AG08395 (cell line): ENCODE data around the gene TMEM131.
"Not testable (repeated sequence)": the region's sequence is repeated elsewhere in the genome, so short reads cannot be mapped to it uniquely, and the experiment has no call there.

Experiments
- DNase-seq: peaks from one replicate; pipeline ENCODE4 v3.0.0; 2012; ENCODE audit warnings: mixed read lengths, low spot score

The TMEM131 gene

GRCh38 chr2:97913846-97914245 lies 81.9 kb downstream of the TMEM131 start:
- DNase-seq: no peak

DNA sequence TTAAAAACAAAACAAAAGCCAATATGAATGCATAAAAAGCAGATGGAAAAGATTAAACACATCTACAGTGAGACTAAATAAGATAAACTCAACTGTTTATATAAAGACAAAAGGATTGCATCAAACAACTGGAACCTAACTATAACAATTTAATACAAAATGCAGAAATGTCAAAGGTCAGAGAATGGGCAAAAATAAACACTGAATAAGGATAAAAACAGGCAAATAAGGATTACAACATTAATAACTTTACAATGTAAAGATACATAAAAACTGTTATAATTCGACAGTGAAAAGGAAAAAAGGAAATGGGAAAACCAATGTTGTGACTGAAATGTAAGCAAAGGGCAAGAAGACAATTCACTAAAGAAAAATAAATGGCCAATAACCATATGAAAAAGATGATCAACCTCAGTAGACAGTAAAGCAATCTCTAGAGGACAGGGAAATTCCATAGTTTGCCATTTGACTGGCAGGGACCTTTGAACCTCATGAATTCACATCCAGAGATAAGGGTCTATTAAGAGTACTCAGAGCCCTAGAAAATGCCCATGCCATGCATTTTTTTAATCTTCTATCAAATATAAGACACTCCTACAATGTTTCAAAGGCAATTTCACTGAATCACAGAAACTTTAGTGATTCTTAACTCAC lies 83.7 kb downstream of the TMEM131 start:
- no peak for DNase-seq

DNA sequence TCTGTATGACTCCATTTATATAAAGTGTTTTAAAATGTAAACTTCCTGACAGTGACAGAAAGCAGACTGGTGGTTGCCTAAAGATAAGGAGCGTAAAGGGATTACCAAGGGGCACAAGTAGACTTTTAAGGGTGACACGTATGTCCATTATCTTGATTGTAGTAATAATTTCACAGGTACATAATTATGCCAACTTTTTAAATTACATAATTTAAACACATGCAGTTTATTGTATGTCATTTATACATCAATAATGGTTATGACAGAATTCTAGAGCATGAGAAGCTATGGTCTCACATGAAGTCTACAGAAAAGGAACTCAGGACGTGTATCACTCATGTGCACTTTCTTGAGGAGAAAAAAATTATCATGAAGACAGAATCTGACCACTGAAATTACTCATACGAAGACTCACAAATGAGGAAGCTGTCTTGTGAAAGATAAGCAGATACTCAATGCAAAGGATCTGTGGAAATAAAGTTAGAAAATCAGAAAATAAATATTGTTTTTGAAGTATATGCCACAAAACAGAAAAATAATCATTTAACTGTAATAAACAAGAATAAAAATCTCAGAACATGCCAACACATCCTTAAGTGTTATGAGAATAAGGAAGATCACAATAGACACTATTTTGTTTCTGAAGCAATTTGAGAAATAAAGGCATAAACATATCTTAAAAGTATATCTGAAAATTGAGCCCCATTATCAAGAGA lies 84.4 kb downstream of the TMEM131 start:
- no peak for DNase-seq

GRCh38 chr2:97910403-97911205 lies 85.1 kb downstream of the TMEM131 start:
- no peak for DNase-seq

GRCh38 chr2:97908208-97908676 lies 87.5 kb downstream of the TMEM131 start:
- no peak for DNase-seq

GRCh38 chr2:97907369-97908100 lies 88.2 kb downstream of the TMEM131 start:
- no peak for DNase-seq

- no peak for DNase-seq
Measured at GRCh38 chr2:97906307-97906706, 89.4 kb downstream of the TMEM131 start.

- no peak for DNase-seq
Measured at GRCh38 chr2:97905294-97905693, 90.5 kb downstream of the TMEM131 start.

GRCh38 chr2:97901862-97902261 lies 93.9 kb downstream of the TMEM131 start:
- no peak for DNase-seq

DNA sequence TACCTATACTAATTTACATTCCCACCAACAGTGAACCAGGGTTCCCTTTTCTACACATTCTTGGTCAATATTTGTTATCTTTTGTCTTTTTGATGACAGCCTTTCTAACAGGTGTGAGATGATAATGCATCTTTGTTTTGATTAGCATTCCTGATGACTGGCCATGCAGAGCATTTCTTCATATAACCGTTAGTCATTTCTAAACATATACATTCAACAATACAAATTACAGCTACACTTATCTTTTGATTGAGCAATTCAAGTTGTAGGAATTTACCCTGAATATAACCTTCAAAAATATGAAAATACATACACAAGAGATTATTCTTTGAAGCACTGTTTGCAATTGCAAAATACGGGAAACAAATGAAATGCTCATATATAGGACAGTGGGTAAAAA lies 94.9 kb downstream of the TMEM131 start:
- DNase-seq: no peak

GRCh38 chr2:97893042-97893441 lies 102.7 kb downstream of the TMEM131 start:
- DNase-seq: not testable (repeated sequence)

DNA sequence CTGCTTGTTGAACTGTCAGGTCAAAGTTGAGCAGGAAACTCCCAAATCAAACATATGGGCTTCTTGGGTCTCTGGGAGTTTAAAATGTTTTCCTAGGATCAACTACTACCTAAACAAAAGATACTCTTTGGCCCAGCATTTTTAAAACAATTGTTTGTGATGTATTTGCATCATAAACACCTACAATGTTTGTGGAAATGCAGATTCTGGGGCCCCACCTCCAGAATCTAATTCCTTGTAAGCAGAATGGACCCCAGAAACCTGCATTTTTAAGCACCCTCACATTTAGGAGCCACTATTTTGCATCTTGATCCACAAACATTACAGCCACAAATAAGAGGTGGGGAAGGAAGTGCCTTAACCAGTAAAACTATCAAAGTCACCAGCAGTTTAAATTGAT lies 104.1 kb downstream of the TMEM131 start:
- DNase-seq: no peak

DNA sequence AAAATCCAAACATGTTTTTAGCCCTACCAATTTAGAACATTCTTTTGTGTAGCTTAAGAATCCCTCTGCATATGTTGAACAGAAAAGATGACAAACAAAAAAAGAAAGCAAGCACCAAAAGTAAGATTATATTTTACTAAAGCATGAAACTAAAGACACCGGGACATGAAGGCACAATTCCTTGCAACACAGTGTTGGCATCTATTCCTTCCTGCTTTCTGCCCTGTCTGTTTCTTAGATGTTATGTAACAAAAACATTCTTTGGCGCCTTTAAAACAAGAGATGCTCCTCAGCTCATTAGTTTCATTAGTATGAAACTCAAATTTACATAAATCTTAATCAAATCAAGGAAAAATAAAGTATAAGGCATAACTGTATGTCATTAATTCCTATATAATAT lies 106.6 kb downstream of the TMEM131 start:
- no peak for DNase-seq

GRCh38 chr2:97885841-97886240 lies 109.9 kb downstream of the TMEM131 start:
- DNase-seq: no peak

- DNase-seq: no peak
Measured at GRCh38 chr2:97880334-97880733, 115.4 kb downstream of the TMEM131 start.

DNA sequence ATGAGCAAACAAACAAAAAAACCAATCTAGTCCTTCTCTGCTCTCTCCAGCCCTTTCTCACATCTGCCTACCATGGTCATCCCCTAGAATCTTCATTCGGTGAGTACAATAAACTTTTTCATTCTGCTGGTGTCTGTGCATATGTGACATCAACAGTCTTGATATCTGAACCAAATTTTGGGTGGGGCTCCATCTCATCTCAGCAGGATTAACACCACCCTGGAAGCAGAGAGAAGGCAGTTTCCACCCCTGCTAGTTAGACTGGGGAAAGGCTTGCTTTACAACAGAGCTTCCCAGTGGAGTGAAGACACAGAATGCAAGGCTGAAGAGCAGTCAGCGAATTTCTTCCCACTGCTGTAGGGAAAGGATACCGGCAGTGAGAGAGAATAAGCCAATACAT lies 116.9 kb downstream of the TMEM131 start:
- no peak for DNase-seq

- DNase-seq: not testable (repeated sequence)
Measured at GRCh38 chr2:97878317-97878716, 117.4 kb downstream of the TMEM131 start.

GRCh38 chr2:97871096-97871780 lies 124.5 kb downstream of the TMEM131 start:
- DNase-seq: peak; percentile 46

DNA sequence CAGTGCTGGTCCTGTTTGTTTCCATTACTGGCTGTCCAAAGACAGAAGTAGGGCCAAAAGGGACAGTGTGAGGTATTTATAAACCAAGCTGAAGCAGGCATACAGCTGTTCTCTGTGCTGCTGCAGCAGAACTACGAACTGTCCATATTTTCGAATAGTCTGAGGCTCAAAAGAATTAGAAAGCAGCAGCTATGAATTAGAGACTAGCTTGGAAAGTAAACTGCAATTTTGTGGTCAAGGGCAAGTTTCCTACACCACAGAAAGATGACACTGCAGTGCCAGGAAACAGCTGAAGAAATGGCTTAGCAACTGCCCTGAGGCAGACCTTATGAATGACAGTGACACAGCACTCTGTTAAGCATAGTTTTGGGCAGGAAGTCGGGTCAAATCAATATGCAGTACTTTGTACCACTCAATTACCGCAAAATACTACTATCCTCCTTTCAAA lies 125.3 kb downstream of the TMEM131 start:
- peak; percentile 86 for DNase-seq

GRCh38 chr2:97869722-97870346 lies 125.9 kb downstream of the TMEM131 start:
- DNase-seq: no peak
